IMR-90 (cell line): ENCODE results near the gene ZBTB25. TPM values are rescaled to one million over a fixed set of nuclear protein-coding genes. Genes with fewer than 3 reads are reported as not detected.

Source experiments
- ATAC-seq: fragments of 200-7000 bp; cut with Tn5 transposase; 2 replicates; pipeline ENCODE4 v1.9.1; 2020; ENCODE audit warnings: low read depth, mild to moderate bottlenecking, moderate library complexity
- BruUV-seq: library from RNA; stranded (reverse); fragments of 400-500 nt; replicated peaks from 2 replicates; lab custom pipeline; 2021; lab: Mats Ljungman, UMichigan
- CTCF ChIA-PET: fragments of 300-600 bp; formaldehyde crosslinking; extraction: SDS; loops from one replicate; lab custom pipeline; 2021; ENCODE audit warnings: antibody characterized with exemption; lab: Yijun Ruan, JAX
- POLR2A ChIA-PET: fragments of 300-600 bp; sonication (Branson Sonifier 250); formaldehyde crosslinking; loops from one replicate; lab custom pipeline; 2022; ENCODE audit warnings: antibody characterized with exemption; ENCODE audit not compliant: unreplicated experiment; lab: Charles Lee
- DNase-seq: peaks from one replicate; pipeline ENCODE4 v3.0.0; 2013
- H2AFZ ChIP-seq: replicated peaks from 2 replicates; pipeline ENCODE3; 2013; ENCODE audit warnings: low read length, mild to moderate bottlenecking; ENCODE audit not compliant: poor library complexity
- H2AK5ac ChIP-seq: 2 replicates; pipeline ENCODE4 v1.6.1; 2013; ENCODE audit warnings: low read depth, low read length, inconsistent platforms
- H2AK9ac ChIP-seq: replicated peaks from 2 replicates; pipeline ENCODE3; 2013; ENCODE audit warnings: mild to moderate bottlenecking, low read depth, low read length, moderate library complexity; ENCODE audit not compliant: poor library complexity
- H2BK120ac ChIP-seq: 2 replicates; pipeline ENCODE4 v1.6.1; 2013; ENCODE audit warnings: low read depth, low read length, inconsistent platforms
- H2BK15ac ChIP-seq: 3 replicates; pipeline ENCODE4 v1.6.1; 2013; ENCODE audit warnings: low read depth, low read length, inconsistent platforms
- H2BK20ac ChIP-seq: 2 replicates; pipeline ENCODE4 v1.6.1; 2013; ENCODE audit warnings: low read depth, mild to moderate bottlenecking, inconsistent platforms, low read length, moderate library complexity
- H2BK5ac ChIP-seq: 2 replicates; pipeline ENCODE4 v1.6.1; 2013; ENCODE audit warnings: mild to moderate bottlenecking, low read depth, low read length, inconsistent platforms; ENCODE audit not compliant: poor library complexity, severe bottlenecking
- H3K14ac ChIP-seq: replicated peaks from 2 replicates; pipeline ENCODE4 v1.6.1; 2013; ENCODE audit warnings: low read depth, low read length, inconsistent platforms
- H3K18ac ChIP-seq: 2 replicates; pipeline ENCODE4 v1.6.1; 2013; ENCODE audit warnings: low read depth, low read length, control low read depth
- H3K23ac ChIP-seq: 2 replicates; pipeline ENCODE4 v1.6.1; 2013; ENCODE audit warnings: low read depth, low read length, inconsistent platforms
- H3K27ac ChIP-seq: 2 replicates; pipeline ENCODE4 v1.5.1; 2013; ENCODE audit warnings: mild to moderate bottlenecking, control low read depth, low read length; ENCODE audit not compliant: insufficient read depth
- H3K27me3 ChIP-seq: 2 replicates; pipeline ENCODE4 v1.6.1; 2013; ENCODE audit warnings: low read length; ENCODE audit not compliant: control insufficient read depth, insufficient read depth
- H3K36me3 ChIP-seq: 2 replicates; pipeline ENCODE4 v1.6.1; 2013; ENCODE audit warnings: low read length, mixed read lengths; ENCODE audit not compliant: control insufficient read depth, insufficient read depth
- H3K4ac ChIP-seq: 2 replicates; pipeline ENCODE4 v1.6.1; 2013; ENCODE audit warnings: low read depth, low read length, inconsistent platforms
- H3K4me1 ChIP-seq: 2 replicates; pipeline ENCODE4 v1.6.1; 2013; ENCODE audit warnings: low read length, mixed read lengths; ENCODE audit not compliant: control insufficient read depth, insufficient read depth
- H3K4me2 ChIP-seq: 2 replicates; pipeline ENCODE4 v1.6.1; 2013; ENCODE audit warnings: low read depth, mild to moderate bottlenecking, control low read depth, low read length, moderate library complexity
- H3K4me3 ChIP-seq: 2 replicates; pipeline ENCODE4 v1.5.1; 2013; ENCODE audit warnings: low read depth, mild to moderate bottlenecking, control low read depth, low read length, moderate library complexity; ENCODE audit not compliant: insufficient read depth
- H3K56ac ChIP-seq: 2 replicates; pipeline ENCODE4 v1.6.1; 2013; ENCODE audit warnings: low read length, inconsistent platforms; ENCODE audit not compliant: insufficient read depth; ENCODE audit errors: extremely low read depth
- H3K79me1 ChIP-seq, 2 experiments: 2 replicates each; pipeline ENCODE4 v1.6.1; 2013; ENCODE audit warnings: low read length in 2 of 2, inconsistent platforms in 1 of 2, low read depth in 1 of 2
- H3K9ac ChIP-seq: 2 replicates; pipeline ENCODE4 v1.6.1; 2013; ENCODE audit warnings: low read depth, low read length, control low read depth
- H3K9me1 ChIP-seq: 2 replicates; pipeline ENCODE4 v1.6.1; 2013; ENCODE audit warnings: low read length, inconsistent platforms; ENCODE audit not compliant: insufficient read depth
- H3K9me3 ChIP-seq: 2 replicates; pipeline ENCODE4 v1.6.1; 2013; ENCODE audit warnings: low read length; ENCODE audit not compliant: control insufficient read depth, insufficient read depth
- H4K20me1 ChIP-seq: 2 replicates; pipeline ENCODE4 v1.6.1; 2013; ENCODE audit warnings: low read length, inconsistent platforms; ENCODE audit not compliant: insufficient read depth
- H4K5ac ChIP-seq: 2 replicates; pipeline ENCODE4 v1.6.1; 2013; ENCODE audit warnings: mild to moderate bottlenecking, low read depth, low read length, control low read depth
- H4K8ac ChIP-seq, 2 experiments: 2 replicates each; pipeline ENCODE4 v1.6.1; 2013; ENCODE audit warnings: low read depth in 2 of 2, low read length in 2 of 2, control low read depth in 1 of 2, inconsistent platforms in 1 of 2
- H4K91ac ChIP-seq: 2 replicates; pipeline ENCODE4 v1.6.1; 2013; ENCODE audit warnings: low read depth, low read length, inconsistent platforms; ENCODE audit not compliant: insufficient read depth
- BHLHE40 ChIP-seq: fragments of 150-350 bp; IDR thresholded peaks from 2 replicates; pipeline ENCODE4 v1.6.1; 2016; ENCODE audit warnings: mild to moderate bottlenecking, low read depth, low read length
- CEBPB ChIP-seq: IDR thresholded peaks from 2 replicates; pipeline ENCODE4 v1.6.1; 2012; ENCODE audit warnings: low read depth, low read length, improper control_type of control experiment
- CHD1 ChIP-seq: IDR thresholded peaks from 2 replicates; pipeline ENCODE4 v1.6.1; 2012; ENCODE audit warnings: low read depth, low read length, improper control_type of control experiment
- CTCF ChIP-seq: conservative IDR thresholded peaks from 2 replicates; pipeline ENCODE4 v1.5.1; 2012; ENCODE audit warnings: mild to moderate bottlenecking, low read depth, low read length, improper control_type of control experiment
- ELK1 ChIP-seq: fragments of 150-350 bp; IDR thresholded peaks from 2 replicates; pipeline ENCODE4 v1.6.1; 2016; ENCODE audit warnings: low read depth, mild to moderate bottlenecking, low read length, moderate library complexity, borderline replicate concordance
- FOS ChIP-seq: fragments of 150-350 bp; IDR thresholded peaks from 2 replicates; pipeline ENCODE4 v1.6.1; 2016; ENCODE audit warnings: low read depth, low read length
- MAFK ChIP-seq: IDR thresholded peaks from 2 replicates; pipeline ENCODE4 v1.6.1; 2012; ENCODE audit warnings: low read depth, low read length, improper control_type of control experiment
- MAZ ChIP-seq: IDR thresholded peaks from 2 replicates; pipeline ENCODE4 v1.6.1; 2012; ENCODE audit warnings: low read depth, mild to moderate bottlenecking, low read length, improper control_type of control experiment, moderate library complexity, borderline replicate concordance
- MXI1 ChIP-seq: IDR thresholded peaks from 2 replicates; pipeline ENCODE4 v1.6.1; 2012; ENCODE audit warnings: low read depth, mild to moderate bottlenecking, low read length, moderate library complexity, borderline replicate concordance
- NFE2L2 ChIP-seq: fragments of 150-350 bp; IDR thresholded peaks from 2 replicates; pipeline ENCODE4 v1.6.1; 2016; ENCODE audit warnings: low read depth, mild to moderate bottlenecking, low read length
- POLR2A ChIP-seq: IDR thresholded peaks from 2 replicates; pipeline ENCODE4 v1.6.1; 2012; ENCODE audit warnings: mild to moderate bottlenecking, low read depth, low read length
- RAD21 ChIP-seq: IDR thresholded peaks from 2 replicates; pipeline ENCODE4 v1.6.1; 2012; ENCODE audit warnings: low read length, improper control_type of control experiment
- RCOR1 ChIP-seq: IDR thresholded peaks from 2 replicates; pipeline ENCODE4 v1.6.1; 2012; ENCODE audit warnings: mild to moderate bottlenecking, low read length, improper control_type of control experiment; ENCODE audit not compliant: insufficient replicate concordance
- RFX5 ChIP-seq: IDR thresholded peaks from 2 replicates; pipeline ENCODE4 v1.8.0; 2012; ENCODE audit warnings: low read depth, mild to moderate bottlenecking, low read length, moderate library complexity
- SMC3 ChIP-seq: fragments of 150-350 bp; IDR thresholded peaks from 2 replicates; pipeline ENCODE4 v1.6.1; 2016; ENCODE audit warnings: low read depth, mild to moderate bottlenecking, antibody characterized with exemption, low read length, moderate library complexity
- USF2 ChIP-seq: fragments of 150-350 bp; IDR thresholded peaks from 2 replicates; pipeline ENCODE4 v1.6.1; 2017; ENCODE audit warnings: mild to moderate bottlenecking, antibody characterized with exemption, low read length, low read depth
- WGBS, 2 experiments: methylation state at CpG; one replicate each; pipeline versions ENCODE4 v1.1.5 to v1.1.7; 2013; ENCODE audit warnings: missing lambda C conversion rate in 2 of 2; ENCODE audit not compliant: insufficient read length in 1 of 2; ENCODE audit errors: extremely low coverage in 2 of 2; 5-methylcytosine and 5-hydroxymethylcytosine counted together
- dilution Hi-C: fragments of 300-500 bp; cut with HindIII; formaldehyde crosslinking; loops from one replicate; pipeline ENCODE4 v1.14.3; 2018; ENCODE audit warnings: low sequenced_read_pairs; ENCODE audit not compliant: unreplicated experiment
- in situ Hi-C: fragments of 300-500 bp; cut with MboI; formaldehyde crosslinking; loops from 3 replicates; pipeline ENCODE4 v1.14.3; 2019; ENCODE audit warnings: low sequenced_read_pairs, inconsistent platforms, mixed read lengths
- intact Hi-C: fragments of 100-400 bp; cut with micrococcal nuclease; formaldehyde crosslinking; loops from 2 replicates; pipeline ENCODE4 v1.10.0; 2022
- polyA plus RNA-seq, 3 experiments: library from polyadenylated mRNA; depleted of rRNA; stranded (reverse); fragments of >200 nt; gene quantifications; 2 replicates each; pipeline ENCODE4 v1.2.3, GENCODE V29; 2012; ENCODE audit warnings: low replicate concordance in 1 of 3
- total RNA-seq: library from RNA; depleted of rRNA; stranded (reverse); fragments of >200 nt; gene quantifications from 2 replicates; pipeline ENCODE4 v1.2.3, GENCODE V29; 2012

The ZBTB25 gene
- total and polyA plus RNA-seq, 2 of the 4 experiments (the other 2 are of a cell fraction): 4.4 to 6.6 TPM

- intact Hi-C loops: no loop called here
- Histone ChIP-seq H3K23ac (peak overlapping the region; percentile 99; the same call in 1 of the 2 replicates), H2BK5ac (peak overlapping the region; percentile 100), H3K4me1 (peaks cover 12% of the 10 kb centered on the region), H3K9me3 (no peaks in the 10 kb centered on the region), H3K9me1 (peaks cover 7% of the 10 kb centered on the region; the same call in 1 of the 2 replicates), H2AFZ (no peak overlapping the region), H3K18ac (peak overlapping the region; percentile 4; the same call in 1 of the 2 replicates), H2BK15ac (no peak overlapping the region; the same call in 2 of the 3 replicates), H2BK120ac (no peak overlapping the region), H2AK9ac (no peak overlapping the region), H3K27ac (peak overlapping the region; percentile 100), H3K9ac (peak overlapping the region; percentile 97), H3K27me3 (no peaks in the 10 kb centered on the region), H3K79me1 (peaks cover 18 to 52% of the 10 kb centered on the region in 2 experiments), H3K4ac (peak overlapping the region; percentile 95), H4K91ac (peak overlapping the region; percentile 56), H3K14ac (peak overlapping the region; percentile 5; the same call in 1 of the 2 replicates), H3K4me3 (peak overlapping the region; percentile 87), H3K56ac (peak overlapping the region; percentile 91), H4K8ac (peak overlapping the region; percentile 93 to 96; a peak in 2 of 4 replicates), H3K4me2 (peak overlapping the region; percentile 93), H2AK5ac (peak overlapping the region; percentile 59), H4K20me1 (peaks cover 22% of the 10 kb centered on the region), H3K36me3 (no peaks in the 10 kb centered on the region), H4K5ac (peak overlapping the region; percentile 86; the same call in 1 of the 2 replicates), H2BK20ac (no peak overlapping the region)
- dilution Hi-C loops: no loop called here
- TF ChIP-seq CTCF (no peak), USF2 (no peak), FOS (no peak), RAD21 (no peak), RFX5 (no peak), MAFK (no peak), POLR2A (no peak), CHD1 (no peak), CEBPB (no peak), MAZ (no peak), BHLHE40 (no peak), NFE2L2 (no peak), MXI1 (no peak), SMC3 (no peak), ELK1 (no peak), RCOR1 (no peak)
- BruUV-seq: no TSS peak
- DNase-seq: no peak
- CTCF ChIA-PET: interaction anchor here (1.4 to 1.6 kb wide), 2 partner anchors 8 to 11 kb away, joined by 3 read pairs; no protein-coding TSS in a partner anchor
- no CpG with 5 or more reads among the region's 6 CpGs for WGBS, 2 experiments
- in situ Hi-C loops: no loop called here
- POLR2A ChIA-PET: no interaction called here
- ATAC-seq: no peak
Measured at GRCh38 chr14:64502456-64502855, 1.2 kb downstream of the ZBTB25 start.
